Measurements from ENCODE around the gene TRIML1.

TRIML1 gene

DNA sequence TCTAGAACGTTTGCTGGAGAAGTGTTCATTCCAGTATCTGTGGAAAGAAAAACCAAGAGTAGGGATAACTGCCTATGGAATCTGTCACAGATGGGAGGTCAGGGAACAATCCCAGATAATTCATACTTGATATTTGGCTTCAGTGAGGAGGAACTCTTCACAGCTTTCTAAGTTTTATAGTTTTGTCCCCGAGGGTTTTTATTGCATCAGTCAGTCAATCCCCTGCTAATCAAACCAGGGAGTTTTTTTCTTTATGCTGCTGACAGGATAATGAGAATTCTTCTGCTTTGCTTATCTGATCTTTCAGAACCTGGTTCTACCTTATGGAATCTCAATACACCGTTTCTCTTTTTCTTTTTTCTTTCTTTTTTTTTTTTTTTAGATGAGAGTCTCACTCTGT is 29.2 kb upstream of the TRIML1 start:
- DNase-seq = no peak
- H3K27me3 ChIP-seq (ENCODE audit: insufficient read depth, low read depth, severe bottlenecking) = peaks cover 95% of the 10 kb centered on the region
- no peak overlapping the region for H3K4me3 ChIP-seq (ENCODE audit: low read depth, low read length)
- H3K27ac ChIP-seq = no peak overlapping the region
- TF ChIP-seq CTCF (IDR thresholded peaks at IDR 0.05; ENCODE audit: low read depth, low read length) = no peak
- H3K36me3 ChIP-seq = no peaks in the 10 kb centered on the region
- H3K9me3 ChIP-seq (ENCODE audit: severe bottlenecking) = peaks cover 6% of the 10 kb centered on the region

GRCh38 chr4:188110741-188111471 is 28.3 kb upstream of the TRIML1 start:
- no peak for DNase-seq
- no peak overlapping the region for H3K4me3 ChIP-seq (ENCODE audit: low read depth, low read length)

GRCh38 chr4:188111955-188112354 is 27.3 kb upstream of the TRIML1 start:
- no peaks in the 10 kb centered on the region for H3K36me3 ChIP-seq
- H3K9me3 ChIP-seq (ENCODE audit: severe bottlenecking) = peaks cover 2% of the 10 kb centered on the region
- TF ChIP-seq CTCF (IDR thresholded peaks at IDR 0.05; ENCODE audit: low read depth, low read length) = no peak
- peaks cover 89% of the 10 kb centered on the region for H3K27me3 ChIP-seq (ENCODE audit: insufficient read depth, low read depth, severe bottlenecking)
- no peak overlapping the region for H3K4me3 ChIP-seq (ENCODE audit: low read depth, low read length)
- no peak for DNase-seq
- no peak overlapping the region for H3K27ac ChIP-seq

More at GRCh38 chr4:188110741-188111471, 28.3 kb upstream of the TRIML1 start:
- H3K27me3 ChIP-seq (ENCODE audit: insufficient read depth, low read depth, severe bottlenecking) = peaks cover 90% of the 10 kb centered on the region
- H3K27ac ChIP-seq = no peak overlapping the region
- TF ChIP-seq CTCF (IDR thresholded peaks at IDR 0.05; ENCODE audit: low read depth, low read length) = no peak
- H3K36me3 ChIP-seq = no peaks in the 10 kb centered on the region
- peaks cover 6% of the 10 kb centered on the region for H3K9me3 ChIP-seq (ENCODE audit: severe bottlenecking)

DNA sequence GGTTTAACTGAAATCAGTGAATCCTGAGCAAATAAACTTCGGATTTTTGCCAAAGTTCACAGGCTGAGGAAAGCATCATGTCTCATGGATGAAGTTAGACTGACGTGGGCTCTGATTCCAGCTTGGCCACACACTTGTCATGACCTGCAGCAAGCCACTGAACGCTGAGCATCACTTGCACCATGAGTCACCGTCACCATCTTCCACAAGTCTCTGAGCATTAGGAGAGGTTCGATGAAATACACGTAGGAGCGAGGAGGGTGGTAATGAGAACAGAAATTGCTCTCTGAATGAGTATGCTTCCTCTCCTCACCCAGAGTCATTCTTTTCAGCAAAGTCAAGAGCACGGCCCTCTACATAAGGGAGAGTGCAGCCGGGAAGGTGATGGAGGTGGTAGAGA is 26.1 kb upstream of the TRIML1 start:
- TF ChIP-seq CTCF (IDR thresholded peaks at IDR 0.05; ENCODE audit: low read depth, low read length) = no peak
- DNase-seq = no peak

DNA sequence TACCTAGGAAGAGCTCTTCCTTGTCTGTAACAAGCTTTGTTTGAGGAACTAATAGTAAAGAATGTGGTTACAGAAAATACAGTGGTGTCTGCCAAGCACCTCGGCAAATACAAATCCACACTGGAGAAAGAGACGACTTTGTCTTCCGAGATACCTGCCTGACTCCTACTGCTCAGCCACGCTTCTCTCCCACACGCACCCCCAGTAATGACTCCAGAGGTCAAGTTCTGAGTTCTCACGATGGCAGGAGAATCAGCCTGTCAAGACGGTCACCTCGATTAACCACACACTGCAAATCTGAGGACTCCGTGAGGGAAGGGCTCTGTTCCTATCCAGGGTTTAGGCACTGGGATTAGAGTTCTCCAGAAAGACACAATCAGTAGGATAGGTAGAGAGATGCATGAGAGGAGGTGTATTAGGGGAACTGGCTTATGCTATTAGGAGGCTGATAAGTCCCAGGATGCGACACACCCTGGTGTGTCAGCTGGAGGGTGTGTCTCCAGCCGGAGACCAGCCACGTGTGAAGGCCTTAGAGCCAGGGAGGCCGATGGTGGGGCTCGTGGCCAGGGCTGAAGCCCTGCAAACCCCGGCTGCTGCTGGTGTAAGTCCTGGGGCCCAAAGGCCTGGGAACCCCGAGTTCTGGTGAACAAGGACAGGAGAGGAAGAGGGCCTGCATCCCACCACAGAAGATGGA is 21.5 kb upstream of the TRIML1 start:
- no peaks in the 10 kb centered on the region for H3K36me3 ChIP-seq
- H3K27me3 ChIP-seq (ENCODE audit: insufficient read depth, low read depth, severe bottlenecking) = peaks cover 92% of the 10 kb centered on the region
- DNase-seq = no peak
- H3K4me3 ChIP-seq (ENCODE audit: low read depth, low read length) = no peak overlapping the region
- TF ChIP-seq CTCF (IDR thresholded peaks at IDR 0.05; ENCODE audit: low read depth, low read length) = no peak
- H3K27ac ChIP-seq = no peak overlapping the region
- peaks cover 2% of the 10 kb centered on the region for H3K9me3 ChIP-seq (ENCODE audit: severe bottlenecking)

More for the DNA sequence above, 26.1 kb upstream of the TRIML1 start:
- no peaks in the 10 kb centered on the region for H3K36me3 ChIP-seq
- peaks cover 89% of the 10 kb centered on the region for H3K27me3 ChIP-seq (ENCODE audit: insufficient read depth, low read depth, severe bottlenecking)
- no peak overlapping the region for H3K4me3 ChIP-seq (ENCODE audit: low read depth, low read length)
- H3K27ac ChIP-seq = no peak overlapping the region
- peaks cover 2% of the 10 kb centered on the region for H3K9me3 ChIP-seq (ENCODE audit: severe bottlenecking)
